GM23338 (cell line): ENCODE measurements around the gene SLC49A4. TPM values are rescaled to one million over a fixed set of nuclear protein-coding genes. Genes with fewer than 3 reads are reported as not detected.

Experiments used
- ATAC-seq: fragments of 200-7000 bp; cut with Tn5 transposase; 3 replicates; pipeline ENCODE4 v1.9.1; 2020
- DNase-seq: peaks from one replicate; pipeline ENCODE4 v3.0.0-alpha.2; 2015; ENCODE audit warnings: low spot score
- H2AFZ ChIP-seq: fragments of 200-600 bp; sonication (generic); 2 replicates; pipeline ENCODE4 v1.8.0; 2016; ENCODE audit warnings: antibody characterized with exemption, mild to moderate bottlenecking, moderate library complexity
- H3F3A ChIP-seq: fragments of 200-600 bp; sonication (generic); replicated peaks from 2 replicates; pipeline ENCODE4 v1.8.0; 2017; ENCODE audit warnings: antibody characterized with exemption, mixed run types, low read depth
- H3K27ac ChIP-seq: fragments of 200-600 bp; sonication (generic); 2 replicates; pipeline ENCODE4 v1.6.1; 2016; ENCODE audit warnings: low read depth
- H3K27me3 ChIP-seq: fragments of 200-600 bp; sonication (generic); 2 replicates; pipeline ENCODE4 v1.8.0; 2016; ENCODE audit warnings: mild to moderate bottlenecking, mixed run types, moderate library complexity; ENCODE audit not compliant: insufficient read depth
- H3K36me3 ChIP-seq: fragments of 200-600 bp; sonication (generic); 2 replicates; pipeline ENCODE4 v1.8.0; 2016; ENCODE audit warnings: mild to moderate bottlenecking; ENCODE audit not compliant: insufficient read depth
- H3K4me1 ChIP-seq: fragments of 200-600 bp; sonication (generic); 2 replicates; pipeline ENCODE4 v1.8.0; 2016; ENCODE audit warnings: mild to moderate bottlenecking, moderate library complexity; ENCODE audit not compliant: insufficient read depth
- H3K4me2 ChIP-seq: fragments of 200-600 bp; sonication (generic); 2 replicates; pipeline ENCODE4 v1.7.1; 2017; ENCODE audit warnings: mixed run types
- H3K4me3 ChIP-seq: fragments of 200-600 bp; sonication (generic); 2 replicates; pipeline ENCODE4 v1.6.1; 2016; ENCODE audit warnings: mixed run types
- H3K79me2 ChIP-seq: fragments of 200-600 bp; sonication (generic); replicated peaks from 2 replicates; pipeline ENCODE4 v1.8.0; 2017; ENCODE audit warnings: mild to moderate bottlenecking; ENCODE audit not compliant: insufficient read depth
- H3K9me2 ChIP-seq: fragments of 200-600 bp; sonication (generic); 2 replicates; pipeline ENCODE4 v1.8.0; 2017; ENCODE audit not compliant: insufficient read depth
- H4K20me1 ChIP-seq: fragments of 200-600 bp; sonication (generic); replicated peaks from 2 replicates; pipeline ENCODE4 v1.8.0; 2017; ENCODE audit warnings: mild to moderate bottlenecking; ENCODE audit not compliant: insufficient read depth
- H3K27ac Mint-ChIP-seq: 2 replicates; pipeline ENCODE4 v1.8.0; 2020; ENCODE audit warnings: inconsistent platforms, mild to moderate bottlenecking, moderate library complexity, mixed read lengths
- H3K27me3 Mint-ChIP-seq: 3 replicates; pipeline ENCODE4 v1.8.0; 2022; ENCODE audit warnings: low read depth, mild to moderate bottlenecking, moderate library complexity, mixed read lengths, inconsistent platforms; ENCODE audit not compliant: insufficient read depth, poor library complexity
- H3K36me3 Mint-ChIP-seq: 3 replicates; pipeline ENCODE4 v1.8.0; 2021; ENCODE audit warnings: low read depth, mild to moderate bottlenecking, inconsistent platforms, moderate library complexity, mixed read lengths
- H3K4me1 Mint-ChIP-seq: 3 replicates; pipeline ENCODE4 v1.8.0; 2020; ENCODE audit warnings: mild to moderate bottlenecking, inconsistent platforms, mixed read lengths
- H3K4me3 Mint-ChIP-seq: 3 replicates; pipeline ENCODE4 v1.8.0; 2021; ENCODE audit warnings: moderate library complexity, mild to moderate bottlenecking, inconsistent platforms, mixed read lengths
- H3K9me3 Mint-ChIP-seq: 3 replicates; pipeline ENCODE4 v1.8.0; 2020; ENCODE audit warnings: moderate library complexity, mild to moderate bottlenecking, inconsistent platforms, mixed read lengths
- CREB1 ChIP-seq: fragments of 250-450 bp; sonication (Bioruptor Pico); IDR thresholded peaks from 2 replicates; pipeline ENCODE4 v1.5.0; 2020; ENCODE audit warnings: low read depth, mild to moderate bottlenecking, moderate library complexity
- EZH2 ChIP-seq: fragments of 200-600 bp; sonication (generic); IDR thresholded peaks from one replicate; pipeline ENCODE4 v1.8.0; 2017; ENCODE audit warnings: antibody characterized with exemption, mild to moderate bottlenecking, low read depth; ENCODE audit not compliant: unreplicated experiment
- NANOG ChIP-seq: IDR thresholded peaks from 2 replicates; pipeline ENCODE4 v1.6.1; 2016; ENCODE audit warnings: antibody characterized with exemption, borderline replicate concordance
- POLR2AphosphoS5 ChIP-seq: IDR thresholded peaks from 2 replicates; pipeline ENCODE4 v1.6.1; 2016; ENCODE audit warnings: antibody characterized with exemption, low read depth
- REST ChIP-seq: IDR thresholded peaks from one replicate; pipeline ENCODE4 v1.6.1; 2018; ENCODE audit warnings: antibody characterized with exemption; ENCODE audit not compliant: unreplicated experiment
- ZNF114 ChIP-seq: fragments of 250-450 bp; sonication (Bioruptor Pico); IDR thresholded peaks from 2 replicates; pipeline ENCODE4 v1.5.0; 2020; ENCODE audit warnings: mild to moderate bottlenecking, moderate library complexity
- ZNF331 ChIP-seq: fragments of 250-450 bp; sonication (Bioruptor Pico); IDR thresholded peaks from 2 replicates; pipeline ENCODE4 v1.5.0; 2020; ENCODE audit warnings: low read depth, mild to moderate bottlenecking, moderate library complexity
- ZNF462 ChIP-seq: fragments of 250-450 bp; sonication (Bioruptor Pico); IDR thresholded peaks from 2 replicates; pipeline ENCODE4 v1.5.0; 2020; ENCODE audit warnings: mild to moderate bottlenecking, moderate library complexity
- long read RNA-seq: library from polyadenylated mRNA; unstranded; transcript quantifications from one replicate; pipeline ENCODE4 v2.0.0, GENCODE V29; 2020; ENCODE audit not compliant: unreplicated experiment
- polyA plus RNA-seq: library from polyadenylated mRNA; unstranded; fragments of >200 nt; fragmentation: Nextera tagmentation; extraction: Ambion mirVana; gene quantifications from 2 replicates; pipeline ENCODE4 v1.2.1, GENCODE V29; 2016
- total RNA-seq: library from RNA; depleted of rRNA; stranded (reverse); fragments of >200 nt; shearing (Covaris generic); gene quantifications from 2 replicates; pipeline ENCODE4 v1.2.3, GENCODE V29; 2014; rRNA removed

Gene SLC49A4
- total RNA-seq (13.0 and 16.8 TPM in 2 replicates), polyA plus RNA-seq (3.7 and 4.0 TPM in 2 replicates)
- long read RNA-seq, transcript DIRC2-201 (9 exons, 3,596 nt) = major isoform, 6 of 6 reads
- long read RNA-seq, partial matches to known transcripts = 0 of 6 reads
- long read RNA-seq, other reads (novel, unspliced or antisense) = 0 of 6 reads

- H3F3A ChIP-seq = no peaks in the 10 kb centered on the region; the same call in 1 of the 2 replicates
- H3K79me2 ChIP-seq = peaks cover 14% of the 10 kb centered on the region; the same call in 1 of the 2 replicates
- H3K4me2 ChIP-seq = peak within 1 kb of the TSS; percentile 79
- H3K27me3 ChIP-seq = peaks cover 17% of the 10 kb centered on the region
- DNase-seq (peak; percentile 89), ATAC-seq (peak; percentile 75)
- no peak for TF ChIP-seq REST
- TF ChIP-seq ZNF331 = no peak
- TF ChIP-seq CREB1 = no peak
- no peak for TF ChIP-seq ZNF114 (CRISPR knock-in tag)
- TF ChIP-seq EZH2 = no peak
- peak; percentile 87 for TF ChIP-seq POLR2AphosphoS5
- no peak for TF ChIP-seq ZNF462 (CRISPR knock-in tag)
- TF ChIP-seq NANOG = no peak
- H3K27ac ChIP-seq = peak within 1 kb of the TSS; percentile 90
- peak within 1 kb of the TSS; percentile 79; the same call in 2 of the 3 replicates for H3K4me3 Mint-ChIP-seq
- H3K4me1 Mint-ChIP-seq = peaks cover 18% of the 10 kb centered on the region; the same call in 2 of the 3 replicates
- no peaks in the 10 kb centered on the region for H3K36me3 ChIP-seq
- no peaks in the 10 kb centered on the region for H3K9me2 ChIP-seq
- peak within 1 kb of the TSS; percentile 99 for H3K27ac Mint-ChIP-seq
- H4K20me1 ChIP-seq = peaks cover 11% of the 10 kb centered on the region; the same call in 1 of the 2 replicates
- peak within 1 kb of the TSS; percentile 69 for H2AFZ ChIP-seq
- H3K4me3 ChIP-seq = peak within 1 kb of the TSS; percentile 75
- peaks cover 1% of the 10 kb centered on the region for H3K27me3 Mint-ChIP-seq
- H3K4me1 ChIP-seq = peaks cover 15% of the 10 kb centered on the region
- no peaks in the 10 kb centered on the region for H3K36me3 Mint-ChIP-seq
- no peaks in the 10 kb centered on the region for H3K9me3 Mint-ChIP-seq
Observed at GRCh38 chr3:122794779-122795673, at the start of gene SLC49A4. TSS of gene SLC49A4 (plus strand) at chr3:122795069. CDS start at chr3:122795193, 124 bp downstream.
